GM19328 (cell line): ENCODE data around the gene HNRNPF.
"Not testable (repeated sequence)": the region's sequence is repeated elsewhere in the genome, so short reads cannot be mapped to it uniquely, and the experiment has no call there.

Source experiments
- ATAC-seq: cut with Tn5 transposase; IDR thresholded peaks from one replicate; pipeline ENCODE4 v1.9.1; 2021; ENCODE audit warnings: mild to moderate bottlenecking, moderate library complexity; ENCODE audit not compliant: unreplicated experiment

HNRNPF gene, protein sequence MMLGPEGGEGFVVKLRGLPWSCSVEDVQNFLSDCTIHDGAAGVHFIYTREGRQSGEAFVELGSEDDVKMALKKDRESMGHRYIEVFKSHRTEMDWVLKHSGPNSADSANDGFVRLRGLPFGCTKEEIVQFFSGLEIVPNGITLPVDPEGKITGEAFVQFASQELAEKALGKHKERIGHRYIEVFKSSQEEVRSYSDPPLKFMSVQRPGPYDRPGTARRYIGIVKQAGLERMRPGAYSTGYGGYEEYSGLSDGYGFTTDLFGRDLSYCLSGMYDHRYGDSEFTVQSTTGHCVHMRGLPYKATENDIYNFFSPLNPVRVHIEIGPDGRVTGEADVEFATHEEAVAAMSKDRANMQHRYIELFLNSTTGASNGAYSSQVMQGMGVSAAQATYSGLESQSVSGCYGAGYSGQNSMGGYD

DNA sequence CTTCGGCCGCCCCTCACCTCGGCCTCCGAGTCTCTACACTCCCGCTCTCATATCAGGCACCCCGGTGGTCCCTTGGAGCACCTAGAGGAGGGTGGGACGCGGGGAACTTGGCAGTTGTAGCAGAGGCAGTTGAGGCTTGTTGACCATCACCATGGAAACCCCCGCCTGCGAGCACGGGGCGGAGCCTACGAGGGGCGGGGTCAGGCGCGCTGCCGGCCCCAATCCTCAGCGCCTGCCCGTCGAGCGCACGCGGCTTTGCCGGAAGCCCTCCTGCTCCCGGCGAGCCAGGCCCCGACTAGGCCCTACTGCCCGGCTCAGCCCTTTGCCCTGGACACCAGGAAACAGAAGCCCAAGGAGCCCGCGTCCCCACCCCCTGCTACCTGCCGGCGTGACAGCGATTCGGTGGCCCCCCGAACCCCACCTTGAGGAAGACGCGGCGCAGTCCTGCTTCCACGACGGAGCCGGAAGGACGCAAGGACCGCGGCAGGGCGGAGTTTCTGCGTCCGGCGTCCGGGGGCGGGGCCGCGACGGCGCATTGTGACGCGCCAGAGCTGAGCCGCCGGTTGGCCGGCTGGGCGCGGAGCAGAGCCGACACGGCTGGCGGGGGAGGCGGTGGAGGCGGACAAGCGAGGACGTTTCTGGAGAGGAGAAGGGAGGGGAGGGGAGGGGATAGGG lies at the start of gene HNRNPF:
TSS of gene HNRNPF (minus strand) at position 477 of the 675 bp plus-strand sequence. CDS start 21,302 bp downstream, outside the sequence.
- ATAC-seq = peak; percentile 63

DNA sequence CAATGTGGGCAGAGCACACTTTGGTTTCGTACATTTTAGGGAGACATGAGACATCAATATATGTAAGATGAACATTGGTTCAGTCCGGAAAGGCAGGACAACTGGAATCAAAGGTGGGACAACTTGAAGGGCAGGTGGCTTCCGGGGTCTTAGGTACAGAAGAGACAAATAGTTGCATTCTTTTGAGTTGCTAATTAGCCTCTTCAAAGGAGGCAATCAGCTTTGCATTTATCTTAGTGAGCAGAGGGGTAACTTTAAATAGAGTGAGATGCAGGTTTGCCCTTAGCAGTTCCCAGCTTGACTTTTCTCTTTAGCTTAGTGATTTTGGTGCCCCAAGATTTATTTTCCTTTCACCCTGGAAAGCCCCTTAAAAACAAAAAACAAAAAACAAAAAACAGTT lies 49.2 kb upstream of the HNRNPF start:
- no peak for ATAC-seq

- ATAC-seq = not testable (repeated sequence)
These were observed 47.6 kb upstream of the HNRNPF start for GRCh38 chr10:43456561-43456960.

DNA sequence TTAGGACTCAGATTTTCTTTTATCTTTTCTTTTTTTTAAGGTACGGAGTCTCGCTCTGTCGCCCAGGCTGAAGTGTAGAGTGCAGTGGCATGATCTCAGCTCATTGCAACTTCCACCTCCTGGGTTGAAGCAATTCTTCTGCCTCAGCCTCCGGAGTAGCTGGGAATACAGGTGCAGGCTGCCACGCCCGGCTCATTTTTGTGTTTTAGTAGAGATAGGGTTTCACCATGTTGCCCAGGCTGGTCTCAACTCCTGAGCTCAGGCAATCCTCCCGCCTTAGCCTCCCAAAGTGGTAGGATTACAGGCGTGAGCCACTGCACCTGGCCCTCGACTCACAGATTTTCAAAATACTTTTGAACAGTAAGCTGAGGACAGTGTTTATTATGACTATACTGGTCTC lies 45.0 kb upstream of the HNRNPF start:
- ATAC-seq = not testable (repeated sequence)

- ATAC-seq = no peak
These were observed 44.4 kb upstream of the HNRNPF start for GRCh38 chr10:43453266-43453831.

DNA sequence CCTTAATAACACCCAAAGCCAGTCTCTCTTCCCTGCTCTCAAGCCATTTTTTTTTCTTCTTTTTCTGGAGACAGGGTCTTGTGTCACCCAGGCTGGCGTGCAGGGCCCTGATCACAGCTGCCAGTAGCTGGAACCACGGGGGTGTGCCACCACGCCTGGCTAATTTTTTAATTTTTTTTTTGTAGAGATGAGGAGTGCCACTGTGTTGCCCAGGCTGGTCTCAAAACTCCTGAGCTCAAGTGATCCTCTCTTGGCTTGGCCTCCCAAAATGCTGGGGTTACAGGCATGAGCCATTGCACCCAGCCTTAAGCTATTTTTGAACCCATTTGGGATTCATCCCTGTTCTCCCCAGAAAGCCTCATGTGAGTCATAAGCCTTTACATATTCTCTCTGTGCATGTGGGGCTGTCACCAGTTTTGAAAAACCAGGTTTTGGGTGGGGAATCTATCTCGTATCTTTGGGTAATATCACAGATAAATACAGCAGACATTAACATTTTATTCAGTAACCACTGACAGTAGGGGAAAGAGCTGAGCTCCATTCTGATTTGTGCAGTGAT lies 43.4 kb upstream of the HNRNPF start:
- ATAC-seq = no peak

- no peak for ATAC-seq
These were observed 39.8 kb upstream of the HNRNPF start for GRCh38 chr10:43448742-43449141.

DNA sequence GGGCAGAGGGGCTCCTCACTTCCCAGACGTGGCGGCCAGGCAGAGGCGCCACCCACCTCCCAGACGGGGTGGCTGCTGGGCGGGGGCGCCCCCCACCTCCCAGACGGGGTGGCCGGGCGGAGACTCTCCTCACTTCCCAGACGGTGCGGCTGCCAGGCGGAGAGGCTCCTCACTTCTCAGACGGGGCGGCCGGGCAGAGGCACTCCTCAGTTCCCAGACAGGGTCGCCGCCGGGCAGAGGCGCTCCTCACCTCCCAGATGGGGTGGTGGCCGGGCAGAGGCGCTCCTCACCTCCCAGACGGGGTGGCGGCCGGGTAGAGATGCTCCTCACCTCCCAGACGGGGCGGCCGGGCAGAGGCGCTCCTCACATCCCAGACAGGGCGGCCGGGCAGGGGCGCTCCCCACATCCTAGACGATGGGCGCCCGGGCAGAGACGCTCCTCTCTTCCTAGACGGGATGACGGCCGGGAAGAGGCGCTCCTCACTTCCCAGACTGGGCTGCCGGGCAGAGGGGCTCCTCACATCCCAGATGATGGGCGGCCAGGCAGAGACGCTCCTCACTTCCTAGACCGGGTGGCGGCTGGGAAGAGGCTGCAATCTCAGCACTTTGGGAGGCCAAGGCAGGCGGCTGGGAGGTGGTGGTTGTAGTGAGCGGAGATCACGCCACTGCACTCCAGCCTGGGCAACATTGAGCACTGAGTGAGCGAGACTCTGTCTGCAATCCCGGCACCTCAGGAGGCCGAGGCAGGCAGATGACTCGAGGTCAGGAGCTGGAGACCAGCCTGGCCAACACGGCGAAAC lies 37.4 kb upstream of the HNRNPF start:
- not testable (repeated sequence) for ATAC-seq

DNA sequence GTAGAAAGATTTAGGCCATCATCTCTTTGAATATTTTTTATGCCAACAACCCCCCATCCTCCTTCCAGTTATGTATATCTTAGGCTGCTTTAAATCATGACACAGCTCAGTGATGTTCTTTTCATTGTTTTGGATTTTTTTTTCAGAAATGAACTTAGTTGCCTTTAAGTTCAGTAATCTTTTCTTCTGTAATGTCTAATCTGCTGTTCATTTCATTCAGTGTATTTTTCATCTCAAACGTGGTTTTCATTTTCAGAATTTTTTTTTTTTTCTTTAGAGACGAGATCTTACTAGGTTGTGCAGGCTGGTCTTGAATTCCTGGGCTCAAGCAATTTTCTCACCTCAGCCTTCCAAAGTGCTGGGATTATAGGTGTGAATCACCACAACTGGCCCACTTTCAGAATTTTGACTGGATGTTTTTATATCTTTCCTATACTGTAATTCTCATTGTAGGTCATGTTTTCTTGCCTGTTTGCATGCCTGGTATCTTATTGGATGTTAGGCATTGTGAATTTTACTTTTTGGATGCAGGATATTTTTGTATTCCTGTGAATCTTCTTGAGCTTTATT lies 36.0 kb upstream of the HNRNPF start:
- ATAC-seq = no peak

DNA sequence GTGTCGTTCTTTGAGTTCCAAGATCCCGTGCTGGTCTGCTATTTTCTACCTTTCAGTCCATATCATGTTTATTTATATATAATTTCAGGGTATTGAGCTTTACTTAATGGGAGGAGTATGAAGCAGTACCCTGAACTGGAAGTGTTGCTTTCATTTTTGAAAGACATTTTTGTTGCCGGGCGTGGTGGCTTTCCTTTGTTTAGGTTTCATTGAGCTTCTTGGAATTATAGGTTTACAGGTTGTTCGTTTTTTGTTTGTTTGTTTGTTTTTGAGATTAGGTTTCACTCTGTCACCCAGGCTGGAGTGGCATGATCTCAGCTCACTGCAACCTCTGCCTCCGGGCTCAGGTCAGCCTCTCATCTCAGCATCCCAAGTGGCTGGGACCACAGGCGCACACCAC lies 35.3 kb upstream of the HNRNPF start:
- no peak for ATAC-seq

- ATAC-seq = no peak
These were observed 31.6 kb upstream of the HNRNPF start for GRCh38 chr10:43440463-43441134.

DNA sequence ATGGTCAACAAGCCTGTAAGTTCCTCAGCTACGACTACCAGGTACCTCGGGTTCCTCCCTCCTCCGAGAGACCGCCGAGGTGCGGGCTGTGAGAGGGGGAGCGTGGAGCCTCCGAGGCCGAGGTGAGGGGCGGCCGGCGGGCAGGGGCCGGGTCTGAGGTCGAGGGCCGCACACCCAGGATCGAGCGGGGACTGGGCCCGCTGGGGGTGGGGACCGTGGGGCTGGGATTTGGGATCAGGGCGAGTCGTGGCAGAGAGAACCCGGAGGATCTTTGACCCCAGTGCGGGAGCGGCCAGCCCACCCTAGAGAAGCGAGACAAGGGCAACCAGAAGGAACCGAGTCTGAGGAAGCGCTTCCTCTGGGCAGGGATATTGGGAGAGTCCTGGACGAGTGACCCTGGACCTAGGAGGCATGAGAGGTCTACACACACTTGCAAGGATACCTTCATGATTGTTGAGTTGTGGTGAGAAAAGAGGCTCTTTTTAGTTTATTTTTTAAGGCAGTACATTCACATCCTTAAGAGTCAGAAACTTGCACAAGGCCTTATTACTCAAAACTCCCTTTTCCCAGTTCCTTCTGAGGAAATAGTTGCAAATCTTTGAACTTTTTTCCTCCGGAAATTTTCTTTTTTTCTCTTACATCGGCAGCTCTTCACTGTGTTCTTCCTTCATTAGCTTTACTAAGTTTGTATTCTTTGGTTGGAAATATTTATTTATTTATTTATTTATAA lies 28.3 kb upstream of the HNRNPF start:
- no peak for ATAC-seq

DNA sequence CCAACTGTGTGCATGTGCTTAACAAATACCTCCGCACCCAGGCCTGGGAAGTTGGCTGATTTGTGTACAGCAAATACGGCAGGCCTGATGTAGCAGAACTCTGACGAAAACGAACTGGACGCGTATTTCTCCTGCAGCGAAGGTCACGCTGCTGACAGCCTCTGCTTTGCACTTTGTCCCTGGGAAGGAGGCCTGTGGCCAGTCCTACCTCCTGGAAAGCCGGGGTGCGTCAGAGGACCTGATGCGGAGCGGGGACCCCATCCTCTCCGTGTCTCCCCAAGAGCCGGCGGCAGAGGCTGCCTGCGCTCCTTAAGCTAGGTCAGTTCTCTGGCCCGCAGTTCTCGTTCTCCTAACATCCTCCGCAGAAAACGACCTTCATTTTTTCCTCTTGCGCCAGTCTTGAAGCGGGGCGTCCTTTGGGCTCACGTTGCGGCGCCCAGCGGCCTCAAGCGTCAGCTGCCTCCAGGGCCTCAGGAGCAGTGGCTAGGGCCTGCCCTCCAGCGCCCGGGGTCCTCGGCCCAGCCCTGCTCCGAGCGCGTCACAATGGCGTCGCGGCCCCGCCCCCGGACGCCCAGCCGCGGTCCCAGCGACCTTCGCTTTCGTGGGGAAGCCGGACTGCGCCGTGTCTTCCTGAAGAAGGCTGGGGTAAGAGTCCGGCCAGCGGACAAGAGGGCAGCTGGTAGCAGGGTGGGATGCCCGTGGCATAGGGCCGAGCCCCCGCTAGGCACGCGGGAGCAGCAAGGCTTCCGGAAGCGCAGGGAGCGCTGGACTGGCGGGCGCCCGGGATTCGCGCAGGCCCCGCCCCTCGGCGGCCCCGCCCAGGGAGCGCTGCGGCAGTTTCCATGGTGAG lies 27.5 kb upstream of the HNRNPF start, which contains the start of gene ZNF487:
TSS of gene ZNF487 (plus strand) at position 821 of the 850 bp plus-strand sequence. CDS start 38,703 bp downstream, outside the sequence.
- peak; percentile 95 for ATAC-seq

DNA sequence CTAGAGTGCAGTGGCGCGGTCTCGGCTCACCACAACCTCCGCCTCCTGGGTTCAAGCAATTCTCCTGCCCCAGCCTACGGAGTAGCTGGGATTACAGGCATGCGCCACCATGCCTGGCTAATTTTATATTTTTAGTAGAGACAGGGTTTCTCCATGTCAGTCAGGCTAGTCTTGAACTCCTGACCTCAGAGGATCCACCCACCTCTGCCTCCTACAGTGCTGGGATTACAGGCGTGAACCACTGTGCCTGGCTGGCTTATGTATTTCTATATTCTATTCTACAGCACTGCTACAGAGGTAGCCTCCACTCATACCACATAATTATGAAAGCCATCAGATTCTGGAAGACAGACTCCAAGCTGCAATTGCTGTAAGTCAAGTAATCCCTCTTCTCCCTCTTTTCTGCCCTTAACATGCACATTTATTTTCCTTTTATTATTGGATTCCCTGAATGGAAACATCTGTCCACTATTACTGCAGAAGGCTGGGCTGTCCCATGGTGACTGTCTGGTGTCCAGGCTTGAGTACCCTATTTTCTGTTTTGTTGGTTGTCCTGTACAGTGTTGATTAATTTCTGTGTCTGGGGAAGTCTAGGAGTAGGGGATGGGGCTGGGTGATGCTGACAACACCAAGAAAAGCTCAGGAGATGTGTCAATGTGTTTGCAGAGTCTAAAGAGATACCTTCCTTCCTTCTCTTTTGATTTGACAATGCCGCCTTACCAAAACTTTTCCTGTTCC lies 22.1 kb upstream of the HNRNPF start:
- ATAC-seq = no peak

DNA sequence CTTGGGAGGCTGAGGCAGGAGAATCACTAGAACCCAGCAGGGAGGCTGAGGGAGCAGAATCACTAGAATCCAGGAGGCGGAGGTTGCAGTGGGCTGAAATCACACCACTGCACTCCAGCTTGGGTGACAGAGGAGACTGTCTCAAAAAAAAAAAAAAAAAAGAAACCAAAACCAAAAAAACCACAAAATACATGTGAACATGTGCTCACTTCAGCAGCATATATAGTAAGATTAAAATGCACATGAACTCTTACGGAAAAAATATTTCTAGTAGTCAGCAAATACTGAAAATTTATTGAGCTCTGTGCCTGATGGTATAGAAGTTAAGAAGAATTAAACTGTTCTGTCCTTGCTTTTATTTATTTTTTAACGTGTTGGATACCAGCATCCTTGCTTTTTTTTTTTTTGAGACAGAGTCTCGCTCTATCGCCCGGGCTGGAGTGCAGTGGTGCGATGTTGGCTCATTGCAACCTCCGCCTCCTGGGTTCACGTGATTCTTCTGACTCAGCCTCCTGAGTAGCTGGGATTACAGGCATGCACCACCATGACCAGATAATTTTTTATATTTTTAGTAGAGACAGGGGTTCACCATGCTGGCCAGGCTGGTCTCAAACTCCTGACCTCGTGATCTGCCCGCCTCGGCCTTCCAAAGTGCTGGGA lies 18.3 kb upstream of the HNRNPF start:
- ATAC-seq = peak; percentile 72

DNA sequence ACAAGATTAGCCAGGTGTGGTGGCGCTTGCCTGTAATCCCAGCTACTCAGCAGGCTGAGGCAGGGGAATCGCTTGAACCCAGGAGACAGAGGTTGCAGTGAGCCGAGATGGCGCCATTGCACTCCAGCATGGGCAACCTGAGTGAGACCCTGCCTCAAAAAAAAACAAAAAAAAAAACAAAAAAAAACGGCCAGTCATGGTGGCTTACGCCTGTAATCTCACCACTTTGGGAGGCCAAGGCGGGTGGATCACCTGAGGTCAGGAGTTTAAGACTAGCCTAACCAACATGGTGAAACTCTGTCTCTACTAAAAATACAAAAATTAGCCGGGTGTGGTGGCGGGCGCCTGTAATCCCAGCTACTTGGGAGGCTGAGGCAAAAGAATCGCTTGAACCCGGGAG lies 17.5 kb upstream of the HNRNPF start:
- not testable (repeated sequence) for ATAC-seq

DNA sequence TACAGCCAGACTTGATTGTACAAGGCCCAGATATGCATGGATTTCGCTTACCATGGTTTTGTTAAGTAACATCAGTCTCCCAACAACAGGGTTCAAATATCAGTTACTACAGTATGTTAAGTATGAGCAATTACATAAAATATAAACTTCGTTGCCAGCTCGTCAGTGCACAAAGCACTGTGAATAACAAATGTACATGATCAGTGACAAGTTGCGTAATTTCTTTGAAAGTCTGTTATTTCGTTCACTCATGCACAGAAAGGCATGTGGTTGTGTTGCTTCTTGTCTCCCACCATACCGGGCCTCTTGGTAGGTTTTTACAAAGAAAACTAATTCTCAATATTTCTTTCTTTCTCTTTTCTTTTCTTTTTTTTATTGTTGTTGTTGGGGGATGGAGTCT lies 15.4 kb upstream of the HNRNPF start:
- ATAC-seq = no peak
